IPS-18a (cell line): ENCODE results near the gene CYP27C1.
A peak's percentile ranks its signal among the peaks of the same experiment; 100 is the strongest.

Experiments used
- H3K27ac ChIP-seq: one replicate; pipeline ENCODE4 v1.5.1; 2013; ENCODE audit warnings: low read length
- H3K27me3 ChIP-seq: one replicate; pipeline ENCODE4 v1.6.1; 2013; ENCODE audit warnings: mild to moderate bottlenecking, low read length; ENCODE audit not compliant: control insufficient read depth, insufficient read depth
- H3K36me3 ChIP-seq: one replicate; pipeline ENCODE4 v1.6.1; 2013; ENCODE audit warnings: low read depth, low read length; ENCODE audit not compliant: control insufficient read depth
- H3K4me1 ChIP-seq: one replicate; pipeline ENCODE4 v1.6.1; 2013; ENCODE audit warnings: low read depth, low read length; ENCODE audit not compliant: control insufficient read depth
- H3K4me3 ChIP-seq: one replicate; pipeline ENCODE4 v1.5.1; 2013; ENCODE audit warnings: low read length
- H3K9ac ChIP-seq: one replicate; pipeline ENCODE4 v1.6.1; 2013; ENCODE audit warnings: mild to moderate bottlenecking, low read length, moderate library complexity
- H3K9me3 ChIP-seq: one replicate; pipeline ENCODE4 v1.6.1; 2013; ENCODE audit warnings: low read depth, low read length; ENCODE audit not compliant: control insufficient read depth

The CYP27C1 gene

DNA sequence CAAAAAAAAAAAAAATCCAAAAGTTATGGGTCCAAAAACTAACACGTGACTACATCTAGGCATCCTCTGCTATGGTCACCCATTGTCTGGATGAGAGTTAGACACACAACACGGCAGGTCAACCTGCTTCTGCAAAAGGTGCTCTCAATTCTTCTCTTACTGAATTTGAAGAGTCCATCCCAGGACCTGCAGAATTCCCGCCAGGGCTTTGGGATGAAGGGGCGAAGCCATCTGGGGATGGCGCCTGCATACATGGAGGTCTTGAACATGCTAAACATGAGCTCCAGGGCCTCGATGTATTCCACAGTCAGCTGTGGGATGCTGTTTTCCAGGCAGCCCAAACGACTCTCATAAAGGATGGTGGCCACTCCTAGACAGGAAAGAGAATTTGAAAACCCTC lies 19.1 kb downstream of the CYP27C1 start:
- Histone ChIP-seq H3K27ac (no peak overlapping the region), H3K9ac (no peak overlapping the region), H3K4me1 (peaks cover 10% of the 10 kb centered on the region), H3K36me3 (no peaks in the 10 kb centered on the region), H3K9me3 (no peaks in the 10 kb centered on the region), H3K27me3 (no peaks in the 10 kb centered on the region), H3K4me3 (no peak overlapping the region)

DNA sequence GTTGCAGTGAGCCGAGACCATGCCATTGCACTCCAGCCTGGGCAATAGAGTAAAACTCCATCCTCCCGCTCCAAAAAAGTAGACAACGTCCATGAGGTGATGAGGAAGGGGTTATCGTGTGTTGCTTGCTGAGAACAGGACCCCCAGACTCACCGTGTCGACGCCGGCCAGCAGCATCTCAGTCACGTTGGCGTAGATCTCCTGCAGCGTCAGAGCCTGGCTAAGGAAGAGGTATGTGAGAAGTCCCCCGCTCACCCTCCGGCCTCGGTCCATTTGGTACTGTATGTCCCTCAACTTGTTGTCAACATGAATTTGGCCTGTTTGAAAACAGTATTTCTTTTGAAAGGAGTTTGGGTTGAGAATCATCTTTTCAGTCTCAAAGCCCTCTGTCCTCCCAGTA lies 20.9 kb downstream of the CYP27C1 start:
- Histone ChIP-seq H3K9ac (no peak overlapping the region), H3K4me3 (no peak overlapping the region), H3K9me3 (no peaks in the 10 kb centered on the region), H3K4me1 (peaks cover 7% of the 10 kb centered on the region), H3K27me3 (no peaks in the 10 kb centered on the region), H3K27ac (no peak overlapping the region), H3K36me3 (no peaks in the 10 kb centered on the region)

DNA sequence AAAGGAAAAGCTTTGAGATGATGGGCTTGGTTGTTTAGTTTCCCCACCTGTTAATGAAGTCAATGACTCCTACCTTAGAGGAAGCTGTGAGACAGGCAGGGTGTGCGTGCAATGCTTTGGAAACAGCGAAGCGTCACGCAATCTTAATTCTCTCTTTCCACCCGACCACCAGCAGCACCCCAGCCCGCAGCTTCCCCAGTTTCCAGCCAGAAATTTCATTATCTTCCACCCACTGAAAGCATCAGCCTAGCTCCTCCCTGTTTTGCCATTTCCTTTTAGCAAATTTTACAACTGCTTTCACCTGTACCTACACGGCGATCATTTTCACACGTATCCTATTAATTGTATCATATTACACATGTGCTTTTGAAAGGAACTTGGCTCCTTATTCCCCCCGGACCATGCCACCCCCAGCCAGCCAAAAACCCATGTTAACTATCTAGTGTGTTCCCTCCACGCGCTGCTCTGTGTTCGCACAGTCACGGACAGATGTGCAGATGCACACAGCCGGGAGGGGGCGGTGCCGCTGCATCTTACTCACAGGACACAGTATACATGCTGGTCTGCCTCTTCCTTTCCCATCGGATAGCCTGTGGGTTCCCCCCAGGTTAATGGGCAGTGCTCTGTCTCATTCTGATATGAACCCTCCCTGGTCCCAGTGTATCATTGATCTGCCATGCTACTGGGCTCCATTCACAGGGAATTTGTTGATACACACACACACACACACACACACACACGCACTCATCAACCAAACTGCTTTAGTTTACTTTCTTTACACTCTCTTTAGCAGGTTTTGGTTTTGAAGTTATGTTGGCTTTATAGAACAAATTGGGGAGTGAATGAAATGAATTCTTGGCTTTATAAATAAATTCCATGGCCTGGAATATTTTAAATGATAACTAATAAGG lies 22.4 kb downstream of the CYP27C1 start:
- peaks cover 18% of the 10 kb centered on the region for H3K4me1 ChIP-seq
- H3K9ac ChIP-seq: no peak overlapping the region
- H3K27ac ChIP-seq: no peak overlapping the region
- H3K36me3 ChIP-seq: no peaks in the 10 kb centered on the region
- no peak overlapping the region for H3K4me3 ChIP-seq
- no peaks in the 10 kb centered on the region for H3K27me3 ChIP-seq
- no peaks in the 10 kb centered on the region for H3K9me3 ChIP-seq

- Histone ChIP-seq H3K36me3 (no peaks in the 10 kb centered on the region), H3K27me3 (no peaks in the 10 kb centered on the region), H3K27ac (no peak overlapping the region), H3K9ac (no peak overlapping the region), H3K9me3 (no peaks in the 10 kb centered on the region), H3K4me3 (no peak overlapping the region), H3K4me1 (peaks cover 18% of the 10 kb centered on the region)
Observed at GRCh38 chr2:127196998-127197397, 23.1 kb downstream of the CYP27C1 start.

- Histone ChIP-seq H3K4me3 (no peak overlapping the region), H3K4me1 (peaks cover 18% of the 10 kb centered on the region), H3K9me3 (no peaks in the 10 kb centered on the region), H3K27me3 (no peaks in the 10 kb centered on the region), H3K27ac (no peak overlapping the region), H3K36me3 (no peaks in the 10 kb centered on the region), H3K9ac (no peak overlapping the region)
Observed at GRCh38 chr2:127196549-127196948, 23.6 kb downstream of the CYP27C1 start.

GRCh38 chr2:127195140-127196074 lies 24.7 kb downstream of the CYP27C1 start:
- H3K9me3 ChIP-seq: no peaks in the 10 kb centered on the region
- H3K27ac ChIP-seq: no peak overlapping the region
- H3K4me3 ChIP-seq: no peak overlapping the region

DNA sequence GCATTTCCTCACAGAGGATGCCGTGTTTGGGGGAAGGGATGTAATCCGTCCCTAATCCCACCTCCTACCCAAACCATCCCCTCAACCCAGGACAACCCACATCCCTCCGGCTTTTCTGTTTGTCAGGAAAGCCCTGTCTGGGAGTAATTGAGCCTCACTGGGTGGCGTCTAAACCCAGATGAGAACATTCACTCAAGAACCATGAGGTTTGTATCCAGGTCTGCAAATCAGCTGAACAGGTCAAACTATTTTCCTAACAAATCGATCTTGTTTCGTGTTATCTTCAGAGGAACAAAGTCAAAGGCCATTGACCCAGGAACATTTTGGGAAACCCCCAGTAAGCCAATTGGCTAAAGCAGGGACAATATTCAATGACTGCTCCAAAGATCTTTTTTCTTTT lies 25.7 kb downstream of the CYP27C1 start:
- H3K27me3 ChIP-seq: no peaks in the 10 kb centered on the region
- H3K4me1 ChIP-seq: peaks cover 18% of the 10 kb centered on the region
- no peaks in the 10 kb centered on the region for H3K36me3 ChIP-seq
- peak overlapping the region; percentile 30 for H3K4me3 ChIP-seq
- H3K9me3 ChIP-seq: no peaks in the 10 kb centered on the region
- peak overlapping the region; percentile 40 for H3K27ac ChIP-seq
- peak overlapping the region; percentile 31 for H3K9ac ChIP-seq

More at GRCh38 chr2:127195140-127196074, 24.7 kb downstream of the CYP27C1 start:
- Histone ChIP-seq H3K4me1 (peaks cover 18% of the 10 kb centered on the region), H3K36me3 (no peaks in the 10 kb centered on the region), H3K27me3 (no peaks in the 10 kb centered on the region), H3K9ac (no peak overlapping the region)

GRCh38 chr2:127193967-127194280 lies 26.2 kb downstream of the CYP27C1 start:
- H3K9ac ChIP-seq: peak overlapping the region; percentile 31
- H3K4me3 ChIP-seq: peak overlapping the region; percentile 30
- H3K27me3 ChIP-seq: no peaks in the 10 kb centered on the region
- H3K27ac ChIP-seq: peak overlapping the region; percentile 40
- H3K36me3 ChIP-seq: no peaks in the 10 kb centered on the region
- H3K9me3 ChIP-seq: no peaks in the 10 kb centered on the region
- peaks cover 18% of the 10 kb centered on the region for H3K4me1 ChIP-seq

GRCh38 chr2:127193164-127193966 lies 26.7 kb downstream of the CYP27C1 start:
- no peaks in the 10 kb centered on the region for H3K36me3 ChIP-seq
- H3K9me3 ChIP-seq: no peaks in the 10 kb centered on the region
- H3K9ac ChIP-seq: peak overlapping the region; percentile 31
- peak overlapping the region; percentile 40 for H3K27ac ChIP-seq
- peaks cover 18% of the 10 kb centered on the region for H3K4me1 ChIP-seq
- no peaks in the 10 kb centered on the region for H3K27me3 ChIP-seq
- H3K4me3 ChIP-seq: peak overlapping the region; percentile 30

- no peak overlapping the region for H3K9ac ChIP-seq
- no peak overlapping the region for H3K27ac ChIP-seq
- no peak overlapping the region for H3K4me3 ChIP-seq
- H3K36me3 ChIP-seq: no peaks in the 10 kb centered on the region
- H3K27me3 ChIP-seq: no peaks in the 10 kb centered on the region
- peaks cover 26% of the 10 kb centered on the region for H3K4me1 ChIP-seq
- no peaks in the 10 kb centered on the region for H3K9me3 ChIP-seq
Observed at GRCh38 chr2:127191331-127192219, 28.5 kb downstream of the CYP27C1 start.
